ENCODE results near the gene ZBP1.

DNA sequence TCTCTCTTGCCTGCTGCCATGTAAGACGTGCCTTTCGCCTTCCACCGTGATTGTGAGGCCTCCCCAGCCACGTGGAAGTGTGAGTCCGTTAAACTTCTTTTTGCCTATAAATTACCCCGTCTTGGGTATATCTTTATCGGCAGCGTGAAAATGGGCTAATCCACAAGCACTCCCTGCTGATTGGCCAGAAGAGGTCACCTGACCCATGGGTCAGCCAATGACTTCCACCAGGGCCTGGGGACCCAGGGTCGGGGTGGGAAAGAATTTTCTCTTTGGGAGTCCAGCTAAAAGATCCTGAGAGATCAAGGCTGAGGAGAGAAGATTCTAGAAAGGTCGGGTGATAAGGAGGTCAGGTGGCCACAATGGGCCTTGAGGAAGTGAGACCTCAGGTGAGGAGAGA, 17.1 kb downstream of the ZBP1 start:
- no peak for TF ChIP-seq SUZ12 (IDR thresholded peaks at IDR 0.05; ENCODE audit: extremely low read depth, insufficient read depth, insufficient read length)
- no peak for TF ChIP-seq YY1 (IDR thresholded peaks at IDR 0.05; ENCODE audit: insufficient read depth, insufficient read length)
- no peak for TF ChIP-seq ZNF274 (IDR thresholded peaks at IDR 0.05; ENCODE audit: low read depth, low read length)

Data from NT2/D1 (cell line).